GM10248 (cell line): Measurements from ENCODE around the gene RXRB.

Source experiments
- CTCF ChIA-PET: fragments of 300-600 bp; sonication (Branson Sonifier 250); formaldehyde crosslinking; extraction: SDS; loops from one replicate; lab custom pipeline; 2021; ENCODE audit warnings: antibody characterized with exemption; lab: Yijun Ruan, JAX
- POLR2A ChIA-PET: fragments of 350-650 bp; sonication (Branson Sonifier 250); formaldehyde crosslinking; extraction: SDS; loops from one replicate; lab custom pipeline; 2020; ENCODE audit warnings: antibody characterized with exemption; lab: Yijun Ruan, JAX
- DNase-seq: peaks from one replicate; pipeline ENCODE4 v3.0.0; 2012; ENCODE audit errors: extremely low spot score
- TF ChIP-seq, protein P1 (sequence below): IDR thresholded peaks from 2 replicates; pipeline ENCODE4 v1.5.1; 2012; ENCODE audit warnings: mild to moderate bottlenecking, low read depth; ENCODE audit errors: extremely low read depth, missing control alignments, control extremely low read depth

RXRB gene

GRCh38 chr6:33204165-33204414, 3.6 kb upstream of the RXRB start:
- CTCF ChIA-PET = interaction anchor here (2.5 kb wide), 1 partner anchor 45 kb away, joined by 16 read pairs; no protein-coding TSS in a partner anchor
- POLR2A ChIA-PET = interaction anchor here (0.9 to 1.1 kb wide), 2 partner anchors 10 to 12 kb away, joined by 4 read pairs; partner anchors contain the start of gene COL11A2
- TF ChIP-seq, protein P1, sequence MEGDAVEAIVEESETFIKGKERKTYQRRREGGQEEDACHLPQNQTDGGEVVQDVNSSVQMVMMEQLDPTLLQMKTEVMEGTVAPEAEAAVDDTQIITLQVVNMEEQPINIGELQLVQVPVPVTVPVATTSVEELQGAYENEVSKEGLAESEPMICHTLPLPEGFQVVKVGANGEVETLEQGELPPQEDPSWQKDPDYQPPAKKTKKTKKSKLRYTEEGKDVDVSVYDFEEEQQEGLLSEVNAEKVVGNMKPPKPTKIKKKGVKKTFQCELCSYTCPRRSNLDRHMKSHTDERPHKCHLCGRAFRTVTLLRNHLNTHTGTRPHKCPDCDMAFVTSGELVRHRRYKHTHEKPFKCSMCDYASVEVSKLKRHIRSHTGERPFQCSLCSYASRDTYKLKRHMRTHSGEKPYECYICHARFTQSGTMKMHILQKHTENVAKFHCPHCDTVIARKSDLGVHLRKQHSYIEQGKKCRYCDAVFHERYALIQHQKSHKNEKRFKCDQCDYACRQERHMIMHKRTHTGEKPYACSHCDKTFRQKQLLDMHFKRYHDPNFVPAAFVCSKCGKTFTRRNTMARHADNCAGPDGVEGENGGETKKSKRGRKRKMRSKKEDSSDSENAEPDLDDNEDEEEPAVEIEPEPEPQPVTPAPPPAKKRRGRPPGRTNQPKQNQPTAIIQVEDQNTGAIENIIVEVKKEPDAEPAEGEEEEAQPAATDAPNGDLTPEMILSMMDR = no peak
- DNase-seq = no peak

GRCh38 chr6:33203443-33204164, 3.1 kb upstream of the RXRB start:
- TF ChIP-seq, protein P1 = no peak
- no peak for DNase-seq
- ChIA-PET POLR2A (no interaction called here), CTCF (interaction anchor here (1.4 to 2.5 kb wide), 2 partner anchors 31 to 45 kb away, joined by 3 to 16 read pairs; no protein-coding TSS in a partner anchor)

- ChIA-PET CTCF (interaction anchor here (1.4 kb wide), 1 partner anchor 31 kb away, joined by 3 read pairs; no protein-coding TSS in a partner anchor), POLR2A (no interaction called here)
Observed at GRCh38 chr6:33202799-33203198, 2.3 kb upstream of the RXRB start.

DNA sequence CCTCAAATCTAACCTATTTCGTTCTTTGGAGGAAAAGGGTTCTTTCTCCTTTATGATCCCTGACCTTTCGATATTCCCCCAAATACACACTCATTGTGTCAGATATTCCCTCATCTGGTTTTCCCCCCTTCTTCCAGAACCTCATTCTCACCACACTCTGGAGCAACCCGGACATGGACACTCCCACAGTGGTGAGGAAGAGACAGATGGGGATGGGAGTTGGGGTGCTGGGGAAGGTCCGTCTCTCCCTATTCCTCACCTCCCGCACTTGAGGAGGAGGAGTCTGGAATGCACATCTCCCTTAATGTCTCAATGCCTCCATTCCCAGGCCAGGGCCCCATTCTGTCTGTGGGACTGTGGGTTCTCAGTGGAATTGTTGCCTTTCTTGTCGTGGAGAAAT, 1.5 kb upstream of the RXRB start:
- ChIA-PET CTCF (no interaction called here), POLR2A (no interaction called here)

More at GRCh38 chr6:33202799-33203198, 2.3 kb upstream of the RXRB start:
- TF ChIP-seq, protein P1 = no peak
- DNase-seq = no peak

GRCh38 chr6:33201147-33201545, 681 bp upstream of the RXRB start:
- TF ChIP-seq, protein P1 = no peak
- CTCF ChIA-PET = no interaction called here
- DNase-seq = no peak
- POLR2A ChIA-PET = no interaction called here

More for the DNA sequence above, 1.5 kb upstream of the RXRB start:
- TF ChIP-seq, protein P1 = no peak
- no peak for DNase-seq

DNA sequence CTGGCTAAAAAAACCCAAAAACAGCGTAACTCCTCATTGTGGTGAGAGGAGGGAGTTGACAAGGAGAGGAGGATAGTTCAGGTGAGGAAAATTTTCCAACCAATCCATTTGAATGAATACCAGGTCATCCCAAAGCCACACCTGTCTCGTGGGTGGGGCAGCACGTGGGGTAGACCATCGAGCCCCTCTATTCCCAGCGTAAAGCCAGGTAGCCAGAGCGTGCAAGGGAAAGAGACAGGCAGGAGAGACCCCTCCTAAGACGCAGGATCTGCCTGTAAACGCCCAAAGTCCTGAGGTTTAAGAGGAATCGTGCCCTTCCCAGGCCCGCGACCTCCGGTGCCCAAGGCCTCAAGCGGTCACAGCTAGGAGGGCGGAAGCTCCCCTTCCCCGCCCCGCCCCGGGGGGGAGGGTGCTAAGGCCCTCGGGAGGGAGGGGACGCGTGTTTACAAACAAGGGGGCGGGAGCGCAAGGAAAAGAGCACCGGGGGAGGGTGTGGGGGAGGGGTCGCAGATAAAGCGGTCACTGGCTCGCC, 712 bp downstream of the RXRB start:
- ChIA-PET CTCF (interaction anchor here (1.0 kb wide), 1 partner anchor 49 kb away, joined by 5 read pairs; no protein-coding TSS in a partner anchor), POLR2A (interaction anchor here (0.5 to 1.3 kb wide), 3 partner anchors 46 to 1431 kb away, joined by 4 to 14 read pairs (median 6); no protein-coding TSS in a partner anchor)

More for the DNA sequence above, 712 bp downstream of the RXRB start:
- peak; percentile 86 for DNase-seq
- TF ChIP-seq, protein P1 = no peak
